Measurements from ENCODE around the gene SLC4A2.

SLC4A2 gene

DNA sequence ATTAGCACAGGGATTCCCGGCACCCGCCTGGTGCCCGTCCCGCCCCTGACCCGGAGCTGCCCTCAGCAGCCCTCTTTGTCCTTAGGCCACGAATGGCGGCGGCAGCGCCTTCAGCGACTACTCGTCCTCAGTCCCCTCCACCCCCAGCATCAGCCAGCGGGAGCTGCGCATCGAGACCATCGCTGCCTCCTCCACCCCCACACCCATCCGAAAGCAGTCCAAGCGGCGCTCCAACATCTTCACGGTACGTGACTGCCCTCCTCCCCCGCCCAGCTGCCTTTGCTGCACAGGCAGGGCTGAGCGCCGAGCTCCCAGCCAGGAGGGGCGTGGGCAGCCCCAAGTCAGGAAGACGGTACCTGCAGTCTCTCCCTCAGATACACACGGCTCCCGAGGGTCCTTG, 60.5 kb downstream of the SLC4A2 start:
- TF ChIP-seq, protein P1, sequence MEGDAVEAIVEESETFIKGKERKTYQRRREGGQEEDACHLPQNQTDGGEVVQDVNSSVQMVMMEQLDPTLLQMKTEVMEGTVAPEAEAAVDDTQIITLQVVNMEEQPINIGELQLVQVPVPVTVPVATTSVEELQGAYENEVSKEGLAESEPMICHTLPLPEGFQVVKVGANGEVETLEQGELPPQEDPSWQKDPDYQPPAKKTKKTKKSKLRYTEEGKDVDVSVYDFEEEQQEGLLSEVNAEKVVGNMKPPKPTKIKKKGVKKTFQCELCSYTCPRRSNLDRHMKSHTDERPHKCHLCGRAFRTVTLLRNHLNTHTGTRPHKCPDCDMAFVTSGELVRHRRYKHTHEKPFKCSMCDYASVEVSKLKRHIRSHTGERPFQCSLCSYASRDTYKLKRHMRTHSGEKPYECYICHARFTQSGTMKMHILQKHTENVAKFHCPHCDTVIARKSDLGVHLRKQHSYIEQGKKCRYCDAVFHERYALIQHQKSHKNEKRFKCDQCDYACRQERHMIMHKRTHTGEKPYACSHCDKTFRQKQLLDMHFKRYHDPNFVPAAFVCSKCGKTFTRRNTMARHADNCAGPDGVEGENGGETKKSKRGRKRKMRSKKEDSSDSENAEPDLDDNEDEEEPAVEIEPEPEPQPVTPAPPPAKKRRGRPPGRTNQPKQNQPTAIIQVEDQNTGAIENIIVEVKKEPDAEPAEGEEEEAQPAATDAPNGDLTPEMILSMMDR (IDR thresholded peaks at IDR 0.05; ENCODE audit: low read depth, low read length, missing control alignments): no peak
- H3K4me3 ChIP-seq (ENCODE audit: low read depth, low read length): no peak overlapping the region
- no peak for DNase-seq (ENCODE audit: low read depth)

DNA sequence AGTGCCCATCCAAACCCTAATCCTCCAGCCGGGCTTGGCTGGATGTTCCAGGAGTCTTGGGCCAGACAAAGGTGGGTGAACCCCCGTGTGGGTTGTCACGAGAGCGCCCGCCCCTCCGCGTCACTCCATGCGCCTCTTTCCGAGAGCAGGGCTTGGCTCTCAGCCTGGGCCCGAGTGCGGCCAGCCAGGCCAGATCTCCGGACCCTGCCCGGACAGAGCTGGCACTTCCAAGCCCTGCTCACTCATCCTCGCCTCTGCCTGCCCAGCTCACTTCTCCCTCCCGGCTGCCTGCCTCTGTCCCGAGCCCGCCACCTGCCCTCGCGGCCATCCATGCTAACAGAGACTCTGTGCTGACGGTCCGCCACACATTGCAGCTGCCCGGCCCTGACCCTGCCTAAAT, 61.5 kb downstream of the SLC4A2 start:
- TF ChIP-seq, protein P1 (IDR thresholded peaks at IDR 0.05; ENCODE audit: low read depth, low read length, missing control alignments): no peak
- no peak overlapping the region for H3K4me3 ChIP-seq (ENCODE audit: low read depth, low read length)
- no peak for DNase-seq (ENCODE audit: low read depth)

DNA sequence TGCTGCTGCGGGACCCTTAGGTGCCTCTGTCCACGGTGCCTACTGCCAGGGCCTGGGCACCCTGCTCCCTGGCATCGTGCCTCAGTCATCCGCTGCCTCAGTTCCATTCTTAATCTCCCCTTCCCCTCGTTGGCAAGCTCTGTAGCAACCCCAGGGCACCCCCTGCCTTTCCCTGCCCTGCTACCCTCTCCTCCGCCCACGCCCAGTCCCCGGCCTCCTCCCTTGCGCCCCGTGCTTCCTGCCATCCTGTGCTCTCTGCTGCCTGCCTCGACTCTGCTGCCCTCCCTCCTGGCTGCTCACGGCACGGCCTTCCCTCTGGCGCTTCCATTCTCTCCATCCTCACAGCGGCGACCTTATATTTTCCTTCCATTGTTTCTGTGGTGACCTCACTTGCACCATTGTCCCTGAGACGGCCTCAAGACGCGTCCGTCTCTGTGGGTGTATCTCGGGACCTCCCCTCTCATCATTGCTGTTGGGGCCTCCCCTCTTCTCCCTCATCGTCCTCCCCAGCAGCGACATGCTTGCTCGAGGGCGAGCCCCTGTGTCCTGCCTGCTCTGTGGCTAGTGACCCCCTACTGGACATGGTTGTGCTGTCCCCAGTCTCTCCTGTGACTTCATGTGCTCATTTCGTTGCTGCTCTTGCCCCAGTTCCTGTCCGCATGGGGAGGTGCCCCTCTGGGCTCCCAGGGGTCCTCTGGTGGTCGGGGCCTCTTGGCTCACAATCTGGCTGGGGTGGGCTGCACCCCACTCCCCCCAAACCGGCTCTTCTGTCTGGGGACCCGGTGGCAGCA, 62.2 kb downstream of the SLC4A2 start:
- TF ChIP-seq, protein P1 (IDR thresholded peaks at IDR 0.05; ENCODE audit: low read depth, low read length, missing control alignments): no peak
- no peak overlapping the region for H3K4me3 ChIP-seq (ENCODE audit: low read depth, low read length)
- no peak for DNase-seq (ENCODE audit: low read depth)

DNA sequence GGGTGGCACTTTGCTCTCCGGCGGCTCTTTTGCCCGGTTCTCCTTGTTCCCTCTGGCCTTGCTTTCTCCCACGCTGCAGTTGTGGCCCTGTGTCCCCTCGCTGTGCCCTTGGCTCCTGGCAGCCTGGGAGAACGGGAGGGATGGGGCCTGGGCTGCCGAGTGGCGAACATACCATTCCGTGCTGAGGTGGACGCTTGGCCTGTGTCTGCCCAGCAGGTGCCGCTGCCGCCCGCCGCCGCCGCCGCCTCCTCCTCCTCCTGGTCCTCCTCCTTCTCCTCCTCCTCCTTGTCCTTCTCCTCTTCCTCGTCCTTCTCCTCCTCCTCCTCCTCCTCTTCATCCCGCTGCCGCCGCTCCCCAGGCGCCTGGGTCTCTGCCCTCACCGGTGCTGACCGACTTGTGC, 62.9 kb downstream of the SLC4A2 start:
- no peak overlapping the region for H3K4me3 ChIP-seq (ENCODE audit: low read depth, low read length)
- DNase-seq (ENCODE audit: low read depth): no peak
- TF ChIP-seq, protein P1 (IDR thresholded peaks at IDR 0.05; ENCODE audit: low read depth, low read length, missing control alignments): no peak

DNA sequence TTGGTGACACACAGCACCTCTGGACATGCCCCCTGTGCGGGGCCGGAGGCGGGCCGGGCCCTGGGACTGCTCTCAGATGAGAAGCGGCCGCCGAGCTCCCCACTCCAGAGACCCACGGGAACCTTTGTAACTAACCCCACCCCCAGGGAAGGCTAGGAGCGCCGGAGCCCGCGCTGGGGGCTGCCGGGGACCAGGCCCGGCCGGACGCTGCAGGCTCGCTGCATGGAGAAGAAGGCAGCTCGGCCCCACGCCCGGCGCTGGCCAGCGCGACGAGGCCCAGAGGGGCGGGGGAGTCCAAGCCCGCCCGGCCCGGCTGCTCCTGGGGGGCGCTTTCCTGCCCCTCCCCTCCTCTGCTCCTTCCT, 63.4 kb downstream of the SLC4A2 start:
- H3K4me3 ChIP-seq (ENCODE audit: low read depth, low read length): no peak overlapping the region
- DNase-seq (ENCODE audit: low read depth): no peak
- TF ChIP-seq, protein P1 (IDR thresholded peaks at IDR 0.05; ENCODE audit: low read depth, low read length, missing control alignments): no peak

DNA sequence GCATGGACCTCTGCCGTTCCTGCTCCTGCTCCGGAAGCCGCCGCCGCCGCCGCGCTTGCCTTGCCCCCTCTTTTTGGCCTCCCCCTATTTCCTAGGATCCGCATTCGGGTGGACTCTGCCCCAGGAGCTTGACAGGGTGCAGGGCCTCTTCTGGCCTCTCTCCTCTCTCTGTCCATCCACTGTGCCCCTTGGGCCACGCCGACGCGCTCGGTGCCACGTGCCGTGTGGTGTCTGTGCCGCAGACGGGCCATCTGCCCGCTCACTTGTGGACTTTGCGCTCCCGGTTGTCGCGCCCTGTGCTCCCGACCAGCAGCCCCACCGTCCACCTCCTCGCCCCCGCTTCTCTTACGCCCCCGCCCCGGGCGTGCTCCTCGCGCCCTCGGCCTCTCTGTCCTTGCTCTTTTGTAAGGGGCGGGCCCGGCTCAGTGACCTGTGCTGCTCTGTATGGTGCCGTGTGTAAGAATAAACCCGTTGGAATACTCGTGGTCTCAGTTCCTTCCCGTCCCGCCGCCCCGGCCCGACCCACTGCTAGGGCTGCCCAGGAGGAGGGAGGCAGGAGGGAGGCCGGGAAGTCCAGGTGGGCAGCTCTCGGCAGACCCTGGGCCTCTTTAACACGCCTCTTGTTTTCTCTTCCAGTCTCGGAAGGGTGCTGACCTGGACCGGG, 63.9 kb downstream of the SLC4A2 start:
- TF ChIP-seq, protein P1 (IDR thresholded peaks at IDR 0.05; ENCODE audit: low read depth, low read length, missing control alignments): no peak
- H3K4me3 ChIP-seq (ENCODE audit: low read depth, low read length): no peak overlapping the region
- DNase-seq (ENCODE audit: low read depth): no peak

All from GM12864 (cell line).